ENCODE results near the gene KCTD13. TPM values are rescaled to one million over a fixed set of nuclear protein-coding genes. Genes with fewer than 3 reads are reported as not detected.

The KCTD13 gene
- polyA plus RNA-seq, 1 of the 3 experiments (the other 2 are of a cell fraction) = 31.0 TPM

- TF ChIP-seq RFX5 (IDR thresholded peaks at IDR 0.05; ENCODE audit: low read length) (0 out of 2 replicates have a peak, but pooled peaks have one; percentile 12), SMC3 (IDR thresholded peaks at IDR 0.05; ENCODE audit: low read depth, low read length) (0 out of 2 replicates have a peak, but pooled peaks have one; percentile 5), NFIC (IDR thresholded peaks at IDR 0.05; ENCODE audit: borderline replicate concordance) (peak; percentile 11; the same call in 1 of the 2 replicates)
Measured at GRCh38 chr16:29925781-29926710, at the start of gene KCTD13 (continued).

GRCh38 chr16:29975134-29975538, 49.1 kb upstream of the KCTD13 start:
- ChIA-PET CTCF (interaction anchor here (0.8 to 8.2 kb wide), 6 partner anchors 12 to 129 kb away, joined by 3 to 41 read pairs (median 4); partner anchors contain the start of gene TMEM219), POLR2A (interaction anchor here (1.9 kb wide), 1 partner anchor 11 kb away, joined by 7 read pairs; no protein-coding TSS in a partner anchor)
- Histone ChIP-seq H3K27ac (ENCODE audit: low read depth in 2 of 2, low read length in 1 of 2) (no peak overlapping the region), H3K4me1 (ENCODE audit: control insufficient read depth in 1 of 2, insufficient read depth in 2 of 2, low read depth in 1 of 2, low read length in 1 of 2) (peaks cover 20 to 25% of the 10 kb centered on the region in 2 experiments; a peak in 3 of 4 replicates), H3K79me2 (ENCODE audit: insufficient read depth) (peaks cover 46% of the 10 kb centered on the region), H4K20me1 (ENCODE audit: insufficient read depth) (peaks cover 38% of the 10 kb centered on the region), H3K9me3 (no peaks in the 10 kb centered on the region), H3K36me3 (replicated peaks in 1 of 2; ENCODE audit: control insufficient read depth in 1 of 2, insufficient read depth in 2 of 2, low read length in 1 of 2) (peaks cover 14 to 37% of the 10 kb centered on the region in 2 experiments), H3F3A (replicated peaks; ENCODE audit: insufficient read depth) (peaks cover 11% of the 10 kb centered on the region), H2AFZ (ENCODE audit: low read depth) (no peak overlapping the region), H3K4me2 (peak overlapping the region; percentile 99), H3K9me2 (no peaks in the 10 kb centered on the region), H3K4me3 (ENCODE audit: low read depth in 2 of 2, low read length in 1 of 2) (peak overlapping the region; percentile 87 to 91), H3K27me3 (ENCODE audit: insufficient read depth) (no peaks in the 10 kb centered on the region), H3K9ac (peak overlapping the region; percentile 82)
- 66% methylated on average over 4 of the region's 5 CpGs for WGBS (ENCODE audit: low lambda C conversion rate)
- TF ChIP-seq MEF2A (IDR thresholded peaks at IDR 0.05; ENCODE audit: borderline replicate concordance, low read depth) (no peak), RCOR1 (IDR thresholded peaks at IDR 0.05; ENCODE audit: low read length) (no peak), EP300 (IDR thresholded peaks at IDR 0.05; ENCODE audit: borderline replicate concordance in 1 of 2, low read depth in 1 of 2, low read length in 1 of 2) (no peak), ZBTB33 (IDR thresholded peaks at IDR 0.05; ENCODE audit: borderline replicate concordance, low read depth) (no peak), USF1 (IDR thresholded peaks at IDR 0.05; ENCODE audit: borderline replicate concordance, low read depth) (no peak), TAF1 (IDR thresholded peaks at IDR 0.05; ENCODE audit: borderline replicate concordance, low read depth, low read length) (no peak), NFIC (IDR thresholded peaks at IDR 0.05; ENCODE audit: borderline replicate concordance) (no peak)
- DNase-seq = no peak

Measured in SK-N-SH (cell line).